WTC11 (cell line): Measurements from ENCODE around the gene ASCC1. TPM values are rescaled to one million over a fixed set of nuclear protein-coding genes. Genes with fewer than 3 reads are reported as not detected.

ENCODE experiments used
- ATAC-seq: fragments of 200-7000 bp; cut with Tn5 transposase; 2 replicates; pipeline ENCODE4 v1.10.0; 2021; ENCODE audit warnings: mild to moderate bottlenecking, moderate library complexity
- CTCF ChIA-PET: fragments of 300-600 bp; sonication (Branson Sonifier 250); formaldehyde crosslinking; loops from one replicate; lab custom pipeline; 2021; ENCODE audit warnings: antibody characterized with exemption; lab: Charles Lee
- POLR2A ChIA-PET: fragments of 350-600 bp; sonication (Branson Sonifier 250); formaldehyde crosslinking; loops from one replicate; lab custom pipeline; 2021; ENCODE audit warnings: antibody characterized with exemption; lab: Charles Lee
- DNase-seq: peaks from one replicate; pipeline ENCODE4 v3.0.0; 2021; ENCODE audit warnings: low spot score
- H3K27ac Mint-ChIP-seq: 2 replicates; pipeline ENCODE4 v1.8.0; 2021; ENCODE audit warnings: mixed read lengths
- H3K27me3 Mint-ChIP-seq: 2 replicates; pipeline ENCODE4 v1.8.0; 2021; ENCODE audit warnings: low read depth, mild to moderate bottlenecking, moderate library complexity, mixed read lengths
- H3K36me3 Mint-ChIP-seq: 2 replicates; pipeline ENCODE4 v1.8.0; 2021; ENCODE audit warnings: mixed read lengths
- H3K4me1 Mint-ChIP-seq: 2 replicates; pipeline ENCODE4 v1.8.0; 2022; ENCODE audit warnings: mixed read lengths
- H3K4me3 Mint-ChIP-seq: 2 replicates; pipeline ENCODE4 v1.8.0; 2021; ENCODE audit warnings: mild to moderate bottlenecking, moderate library complexity, mixed read lengths
- H3K9me3 Mint-ChIP-seq: 2 replicates; pipeline ENCODE4 v1.8.0; 2021; ENCODE audit warnings: mixed read lengths
- ESRRA ChIP-seq: sonication (generic); formaldehyde crosslinking; IDR thresholded peaks from 2 replicates; pipeline ENCODE4 v1.8.1; 2022; ENCODE audit warnings: mild to moderate bottlenecking, missing genetic modification reagents, borderline replicate concordance
- GTF2I ChIP-seq: fragments of 250-450 bp; sonication (Bioruptor Pico); conservative IDR thresholded peaks from 2 replicates; pipeline ENCODE4 v1.4.0; 2021; ENCODE audit warnings: mild to moderate bottlenecking
- JAZF1 ChIP-seq: fragments of 250-450 bp; sonication (Bioruptor Pico); IDR thresholded peaks from 2 replicates; pipeline ENCODE4 v1.9.0; 2021; ENCODE audit warnings: moderate library complexity, mild to moderate bottlenecking, inconsistent platforms
- MYBL2 ChIP-seq: sonication (generic); formaldehyde crosslinking; IDR thresholded peaks from 2 replicates; pipeline ENCODE4 v1.8.1; 2023; ENCODE audit warnings: mild to moderate bottlenecking, moderate library complexity, missing genetic modification reagents
- NFE2L1 ChIP-seq: sonication (generic); formaldehyde crosslinking; IDR thresholded peaks from 2 replicates; pipeline ENCODE4 v1.8.1; 2023; ENCODE audit warnings: missing genetic modification reagents
- NFYB ChIP-seq: sonication (generic); formaldehyde crosslinking; conservative IDR thresholded peaks from 2 replicates; pipeline ENCODE4 v1.8.0; 2022; ENCODE audit warnings: low read depth, missing genetic modification reagents
- NR2C2 ChIP-seq: sonication (generic); formaldehyde crosslinking; IDR thresholded peaks from 2 replicates; pipeline ENCODE4 v1.8.0; 2022; ENCODE audit warnings: mild to moderate bottlenecking, missing genetic modification reagents
- NR3C1 ChIP-seq: sonication (generic); formaldehyde crosslinking; conservative IDR thresholded peaks from 2 replicates; pipeline ENCODE4 v1.8.1; 2023; ENCODE audit warnings: low read depth, mild to moderate bottlenecking, missing genetic modification reagents
- OVOL2 ChIP-seq: fragments of 250-450 bp; sonication (Bioruptor Pico); IDR thresholded peaks from 2 replicates; pipeline ENCODE4 v1.9.0; 2021; ENCODE audit warnings: mild to moderate bottlenecking, borderline replicate concordance
- TEAD4 ChIP-seq: sonication (generic); formaldehyde crosslinking; IDR thresholded peaks from 2 replicates; pipeline ENCODE4 v1.8.0; 2022; ENCODE audit warnings: mild to moderate bottlenecking, missing genetic modification reagents
- USF2 ChIP-seq: sonication (generic); formaldehyde crosslinking; IDR thresholded peaks from 2 replicates; pipeline ENCODE4 v1.8.1; 2023; ENCODE audit warnings: mild to moderate bottlenecking, missing genetic modification reagents, moderate library complexity
- ZNF281 ChIP-seq: sonication (generic); formaldehyde crosslinking; IDR thresholded peaks from 2 replicates; pipeline ENCODE4 v1.8.0; 2023; ENCODE audit warnings: mild to moderate bottlenecking, missing genetic modification reagents
- ZNF317 ChIP-seq: sonication (generic); formaldehyde crosslinking; IDR thresholded peaks from 2 replicates; pipeline ENCODE4 v1.8.1; 2023; ENCODE audit warnings: low read depth, mild to moderate bottlenecking, moderate library complexity, missing genetic modification reagents, borderline replicate concordance
- ZNF396 ChIP-seq: fragments of 250-450 bp; sonication (Bioruptor Pico); IDR thresholded peaks from 2 replicates; pipeline ENCODE4 v1.8.0; 2021; ENCODE audit warnings: mild to moderate bottlenecking, moderate library complexity, borderline replicate concordance
- total RNA-seq: library from RNA; stranded (reverse); gene quantifications from 3 replicates; pipeline ENCODE4 v1.2.3, GENCODE V29; 2021
- TF ChIP-seq, protein P1 (sequence below): sonication (generic); formaldehyde crosslinking; IDR thresholded peaks from 2 replicates; pipeline ENCODE4 v1.8.1; 2023; ENCODE audit warnings: mild to moderate bottlenecking, moderate library complexity, missing genetic modification reagents

The ASCC1 gene
- total RNA-seq, 1 experiment from 2014 or later = 30.4 TPM

GRCh38 chr10:72050873-72051272, 165.2 kb downstream of the ASCC1 start (continued):
- no peak for TF ChIP-seq ZNF281
- TF ChIP-seq ZNF396 (CRISPR knock-in tag) = no peak
- TF ChIP-seq MYBL2 (CRISPR knock-in tag) = no peak
- no peak for TF ChIP-seq GTF2I
- TF ChIP-seq NFE2L1 (CRISPR knock-in tag) = no peak

DNA sequence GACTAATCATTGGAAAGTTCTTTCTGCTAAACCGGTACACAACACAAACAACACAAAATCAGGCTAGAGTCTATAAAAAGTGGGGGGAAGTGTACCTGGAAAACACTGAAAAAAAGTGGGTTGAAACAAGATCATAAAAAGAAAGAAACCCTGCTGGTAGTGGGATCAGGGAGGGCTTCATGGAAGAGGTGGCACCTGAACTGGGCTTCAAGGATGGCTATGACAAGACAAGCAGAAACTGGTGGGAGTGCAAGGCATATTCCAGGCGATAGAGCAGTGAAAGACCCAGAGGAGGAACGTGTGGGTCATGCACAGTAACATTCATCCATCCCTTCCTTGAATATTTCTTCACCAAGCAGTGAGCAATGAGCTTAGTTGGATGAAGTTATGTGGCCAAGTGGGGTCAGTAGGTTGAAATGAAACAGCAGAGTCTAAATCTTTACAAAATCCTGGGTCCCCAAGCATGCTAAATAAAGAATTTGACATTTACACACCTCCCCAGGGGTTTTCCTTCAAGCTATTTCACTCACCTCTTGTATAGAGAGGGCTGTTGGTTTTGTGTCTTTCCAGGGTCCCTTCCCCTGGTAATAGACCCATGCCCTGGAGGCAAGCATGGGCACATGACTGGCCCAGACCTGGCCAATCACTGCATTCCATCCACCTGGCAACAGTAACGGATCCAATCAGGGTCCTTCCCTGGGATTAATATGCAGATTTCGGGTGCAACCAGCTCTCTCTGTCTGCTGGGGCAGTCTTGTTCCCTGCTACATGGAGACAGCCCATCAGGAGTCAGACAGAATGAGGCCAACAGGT, 165.9 kb downstream of the ASCC1 start:
- Mint-ChIP-seq H3K9me3 (peaks cover 7% of the 10 kb centered on the region), H3K4me3 (no peak overlapping the region), H3K4me1 (peaks cover 7% of the 10 kb centered on the region), H3K27me3 (peaks cover 3% of the 10 kb centered on the region; the same call in 1 of the 2 replicates), H3K27ac (no peak overlapping the region), H3K36me3 (no peaks in the 10 kb centered on the region)
- DNase-seq (peak; percentile 39), ATAC-seq (peak; percentile 68)
- ChIA-PET POLR2A (no interaction called here), CTCF (interaction anchor here (0.9 to 4.3 kb wide), 12 partner anchors 10 to 270 kb away, joined by 3 to 84 read pairs (median 20); partner anchors contain the start of gene SPOCK2)
- no peak for TF ChIP-seq NR3C1 (CRISPR knock-in tag)
- TF ChIP-seq, protein P1, sequence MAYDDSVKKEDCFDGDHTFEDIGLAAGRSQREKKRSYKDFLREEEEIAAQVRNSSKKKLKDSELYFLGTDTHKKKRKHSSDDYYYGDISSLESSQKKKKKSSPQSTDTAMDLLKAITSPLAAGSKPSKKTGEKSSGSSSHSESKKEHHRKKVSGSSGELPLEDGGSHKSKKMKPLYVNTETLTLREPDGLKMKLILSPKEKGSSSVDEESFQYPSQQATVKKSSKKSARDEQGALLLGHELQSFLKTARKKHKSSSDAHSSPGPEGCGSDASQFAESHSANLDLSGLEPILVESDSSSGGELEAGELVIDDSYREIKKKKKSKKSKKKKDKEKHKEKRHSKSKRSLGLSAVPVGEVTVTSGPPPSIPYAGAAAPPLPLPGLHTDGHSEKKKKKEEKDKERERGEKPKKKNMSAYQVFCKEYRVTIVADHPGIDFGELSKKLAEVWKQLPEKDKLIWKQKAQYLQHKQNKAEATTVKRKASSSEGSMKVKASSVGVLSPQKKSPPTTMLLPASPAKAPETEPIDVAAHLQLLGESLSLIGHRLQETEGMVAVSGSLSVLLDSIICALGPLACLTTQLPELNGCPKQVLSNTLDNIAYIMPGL (CRISPR knock-in tag) = no peak
- no peak for TF ChIP-seq JAZF1 (CRISPR knock-in tag)
- TF ChIP-seq USF2 (CRISPR knock-in tag) = peak; percentile 72
- TF ChIP-seq ESRRA (CRISPR knock-in tag) = no peak
- peak; percentile 63 for TF ChIP-seq NFYB (CRISPR knock-in tag)
- no peak for TF ChIP-seq NR2C2 (CRISPR knock-in tag)

DNA sequence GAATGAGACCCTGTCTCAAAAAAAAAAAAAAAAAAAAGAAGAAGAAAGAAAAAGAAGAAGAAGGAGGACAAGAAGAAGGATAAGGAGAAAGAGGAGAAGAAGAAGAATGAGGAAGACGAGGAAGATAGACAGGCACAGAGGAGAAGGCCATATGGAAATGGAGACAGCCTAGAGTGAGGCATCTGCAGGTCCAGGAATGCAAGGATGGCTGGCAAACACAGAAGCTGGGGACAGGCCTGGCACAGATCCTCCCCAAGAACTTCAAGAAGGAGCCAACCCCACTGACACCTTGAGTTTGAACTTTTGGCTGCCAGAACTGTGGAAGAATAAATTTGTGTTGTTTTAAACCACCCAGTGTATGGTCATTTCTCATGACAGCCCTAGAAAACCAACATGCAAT, 166.6 kb downstream of the ASCC1 start:
- CTCF ChIA-PET = interaction anchor here (1.0 to 4.3 kb wide), 27 partner anchors 8 to 281 kb away, joined by 3 to 84 read pairs (median 13); partner anchors contain the start of genes CHST3, SPOCK2 and VSIR
- Mint-ChIP-seq H3K4me3 (no peak overlapping the region), H3K27me3 (peaks cover 3% of the 10 kb centered on the region; the same call in 1 of the 2 replicates), H3K27ac (no peak overlapping the region), H3K4me1 (peaks cover 7% of the 10 kb centered on the region), H3K36me3 (no peaks in the 10 kb centered on the region), H3K9me3 (peaks cover 7% of the 10 kb centered on the region)
- DNase-seq = no peak
- POLR2A ChIA-PET = no interaction called here
- ATAC-seq = no peak
- TF ChIP-seq NR2C2 (CRISPR knock-in tag) = no peak
- TF ChIP-seq ZNF317 = no peak
- TF ChIP-seq OVOL2 (CRISPR knock-in tag) = no peak
- TF ChIP-seq TEAD4 = no peak
